HG03280 (cell line): ENCODE data around the gene SLC27A4.
A peak's percentile ranks its signal among the peaks of the same experiment; 100 is the strongest.

ENCODE experiments used
- ATAC-seq: cut with Tn5 transposase; IDR thresholded peaks from one replicate; pipeline ENCODE4 v1.9.1; 2021; ENCODE audit warnings: mild to moderate bottlenecking, moderate library complexity; ENCODE audit not compliant: unreplicated experiment

Gene SLC27A4

GRCh38 chr9:128361986-128362646, 21.8 kb downstream of the SLC27A4 start:
- ATAC-seq: peak; percentile 65

GRCh38 chr9:128362774-128363173, 22.4 kb downstream of the SLC27A4 start:
- ATAC-seq: no peak

DNA sequence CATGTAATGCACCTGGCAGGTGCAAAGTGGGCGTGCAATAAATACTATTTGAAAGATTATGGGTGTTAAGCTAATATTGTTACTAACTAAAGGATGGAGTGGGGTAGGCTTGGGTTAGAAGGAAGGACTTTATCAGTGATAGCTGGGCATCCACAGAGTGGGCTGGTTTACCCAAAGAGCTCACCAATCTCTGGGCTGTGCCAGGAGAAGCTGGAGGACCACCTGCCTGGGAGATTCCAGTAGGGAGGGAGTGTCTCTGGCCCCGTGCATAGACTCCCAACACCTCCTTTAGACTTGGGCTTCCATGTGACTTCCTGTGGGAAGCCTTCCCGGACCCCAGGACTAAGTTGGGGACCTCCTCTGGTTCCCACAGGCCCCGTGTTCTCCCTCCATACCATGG, 25.2 kb downstream of the SLC27A4 start:
- no peak for ATAC-seq

GRCh38 chr9:128369024-128369706, 28.8 kb downstream of the SLC27A4 start:
- no peak for ATAC-seq

GRCh38 chr9:128370367-128370751, 30.0 kb downstream of the SLC27A4 start:
- no peak for ATAC-seq

GRCh38 chr9:128370752-128371629, 30.7 kb downstream of the SLC27A4 start, which contains the start of gene URM1:
Gene URM1, plus strand, starts transcription at chr9:128371374. Its CDS starts 7 bp downstream, at chr9:128371381.
- peak; percentile 96 for ATAC-seq

GRCh38 chr9:128371630-128372117, 31.3 kb downstream of the SLC27A4 start:
- no peak for ATAC-seq

GRCh38 chr9:128372188-128372641, 31.9 kb downstream of the SLC27A4 start:
- ATAC-seq: no peak

GRCh38 chr9:128372784-128373183, 32.5 kb downstream of the SLC27A4 start:
- ATAC-seq: no peak

- no peak for ATAC-seq
Observed at GRCh38 chr9:128374221-128374675, 33.9 kb downstream of the SLC27A4 start.

DNA sequence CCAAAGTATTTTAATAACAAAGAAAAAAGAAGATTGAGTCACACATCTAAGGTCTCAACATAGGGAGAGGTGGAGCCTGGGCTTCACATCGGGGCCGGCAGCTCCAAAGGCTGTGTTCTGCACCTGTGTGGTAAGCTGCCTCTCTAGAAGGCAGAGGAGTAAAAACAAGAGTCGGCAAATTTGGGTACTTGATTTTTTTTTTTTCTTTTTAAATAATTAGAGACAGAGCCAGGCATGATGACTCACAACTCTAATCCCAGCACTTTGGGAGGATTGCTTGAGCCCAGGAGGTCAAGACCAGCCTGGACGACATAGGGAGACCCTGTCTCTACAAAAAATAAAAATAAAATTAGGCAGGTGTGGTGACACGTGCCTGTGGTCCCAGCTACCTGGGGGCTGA, 35.5 kb downstream of the SLC27A4 start:
- no peak for ATAC-seq

DNA sequence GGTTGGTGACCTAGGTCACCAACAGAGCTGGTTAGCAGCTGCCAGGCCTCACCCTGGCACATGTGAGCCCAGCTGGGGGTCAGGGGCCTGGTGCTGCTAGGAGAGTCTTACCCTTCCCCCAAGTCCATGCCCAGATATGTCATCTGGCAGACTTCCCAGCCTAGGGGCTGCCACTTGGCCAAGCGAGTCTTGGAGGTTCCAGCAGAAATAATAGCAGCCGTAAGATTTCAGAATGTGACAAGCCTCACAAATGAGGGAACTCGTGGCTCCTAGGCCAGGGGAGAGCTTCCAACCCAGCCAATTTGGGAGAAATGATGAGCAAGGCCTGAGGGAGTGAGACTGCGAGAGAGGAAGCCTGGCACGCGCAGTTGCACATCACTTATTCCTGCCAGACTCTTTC, 41.9 kb downstream of the SLC27A4 start:
- ATAC-seq: no peak

DNA sequence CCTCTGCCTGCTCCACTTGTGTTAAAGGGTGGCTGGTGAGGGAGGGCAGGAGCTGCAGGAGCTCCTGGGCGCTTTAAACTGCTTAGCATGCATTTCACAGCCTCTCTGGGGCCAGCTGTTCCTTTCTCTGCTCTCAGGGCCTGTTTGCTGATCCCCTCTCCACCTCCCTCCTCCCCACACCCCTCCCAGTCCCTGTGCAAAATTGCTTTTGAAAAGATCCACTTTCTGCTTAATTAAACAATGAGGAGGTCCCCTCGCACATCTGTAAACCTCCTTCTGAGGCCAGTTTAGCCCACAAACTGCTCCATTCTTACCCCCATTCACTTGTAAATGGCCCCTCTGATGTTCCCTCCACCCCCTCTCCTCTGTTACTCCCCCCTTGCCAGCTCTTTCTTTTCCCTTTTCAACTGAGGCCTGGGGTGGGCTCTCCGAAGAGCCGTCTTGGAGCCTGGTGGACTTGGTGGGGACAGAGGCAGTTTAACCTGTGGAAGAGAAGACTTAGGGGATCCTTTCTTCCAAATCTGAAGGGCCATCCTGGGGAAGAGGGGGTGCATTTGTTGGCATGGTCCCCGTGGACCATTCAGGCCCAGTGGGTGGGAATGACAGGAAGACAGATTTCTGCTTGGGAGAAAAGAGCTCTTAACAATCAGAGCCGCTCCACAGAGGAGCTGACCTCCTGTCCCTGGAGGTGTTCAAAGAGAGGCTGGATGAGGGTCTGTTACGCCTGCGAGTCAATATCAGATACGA, 42.9 kb downstream of the SLC27A4 start:
- ATAC-seq: no peak

GRCh38 chr9:128383791-128384190, 43.5 kb downstream of the SLC27A4 start:
- ATAC-seq: no peak

DNA sequence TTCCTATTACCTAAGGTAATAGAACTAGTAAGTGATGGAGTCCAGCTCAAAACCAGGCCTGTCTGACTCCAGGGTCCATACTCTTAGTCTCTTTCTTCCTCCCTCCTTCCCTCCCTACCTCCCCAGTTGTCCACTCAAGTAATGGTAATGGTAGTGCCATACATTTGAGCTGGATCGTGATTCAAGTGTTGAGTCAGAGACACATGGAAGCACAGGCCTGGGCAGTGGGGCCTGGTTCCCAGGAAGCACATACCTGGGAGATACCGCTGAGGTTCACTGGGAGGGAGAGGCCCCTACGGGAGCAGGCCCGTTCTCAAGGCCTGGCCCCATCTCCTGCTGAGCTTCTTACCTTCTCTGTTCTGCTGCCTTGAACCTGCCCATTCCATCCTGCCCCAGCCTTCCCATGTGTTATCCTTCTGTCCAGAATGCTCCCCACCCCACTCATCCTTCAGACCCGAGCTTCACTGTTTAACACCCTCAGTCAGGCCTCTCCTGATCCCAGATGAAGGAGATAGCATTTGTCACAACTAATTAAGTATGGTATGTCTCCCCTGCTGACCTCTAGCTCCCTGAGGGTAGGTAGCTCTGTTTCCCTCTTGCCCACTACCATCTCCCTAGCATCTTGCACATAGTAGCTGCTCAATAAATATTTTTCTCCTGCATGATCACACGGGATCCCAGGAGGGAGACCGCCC, 44.6 kb downstream of the SLC27A4 start:
- no peak for ATAC-seq

DNA sequence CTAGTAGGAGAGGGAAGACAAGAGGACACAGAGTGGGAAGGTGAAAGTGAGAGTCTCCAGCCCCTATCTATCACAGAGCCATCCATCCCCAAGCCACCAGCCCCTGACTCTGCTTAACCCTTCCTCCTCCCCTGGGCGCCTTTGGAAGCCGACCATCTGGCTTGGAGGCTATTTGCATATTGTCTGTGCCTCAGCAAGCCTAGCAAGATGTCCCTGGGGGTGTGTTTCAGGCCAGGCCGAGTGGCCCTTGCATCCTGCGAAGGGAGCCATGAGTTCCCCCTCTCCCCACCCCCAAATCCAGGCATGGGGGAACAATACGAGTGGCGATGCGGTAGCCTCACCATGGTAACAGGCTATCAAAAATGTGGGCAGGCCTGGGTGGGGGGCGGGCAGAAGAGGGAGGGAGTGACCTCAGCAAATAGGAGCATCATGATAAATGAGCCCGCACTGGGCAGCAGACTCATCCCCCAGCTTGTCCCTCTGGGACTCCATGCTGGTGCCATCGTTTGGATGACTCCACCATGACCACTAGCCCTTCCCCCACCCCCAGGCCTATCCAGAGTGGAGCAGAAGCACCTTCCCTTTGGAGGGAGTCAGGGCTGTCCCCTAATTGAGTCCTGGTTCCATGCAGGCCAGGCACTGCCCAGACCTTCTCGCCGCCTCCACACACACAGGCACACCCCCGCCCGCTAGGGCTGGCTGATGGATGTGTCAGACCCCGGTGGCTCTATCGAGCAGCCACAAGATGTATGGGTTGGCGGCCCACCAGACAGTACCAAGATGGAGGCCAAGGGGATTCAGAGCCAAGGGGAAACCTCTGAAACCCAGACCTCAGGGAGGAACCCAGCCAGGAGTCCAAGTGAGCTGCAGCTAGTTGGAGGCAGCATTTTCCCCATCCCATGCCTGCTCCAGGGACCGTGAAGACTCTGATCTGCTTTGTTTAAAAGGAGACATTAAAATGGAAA, 45.5 kb downstream of the SLC27A4 start:
- no peak for ATAC-seq

DNA sequence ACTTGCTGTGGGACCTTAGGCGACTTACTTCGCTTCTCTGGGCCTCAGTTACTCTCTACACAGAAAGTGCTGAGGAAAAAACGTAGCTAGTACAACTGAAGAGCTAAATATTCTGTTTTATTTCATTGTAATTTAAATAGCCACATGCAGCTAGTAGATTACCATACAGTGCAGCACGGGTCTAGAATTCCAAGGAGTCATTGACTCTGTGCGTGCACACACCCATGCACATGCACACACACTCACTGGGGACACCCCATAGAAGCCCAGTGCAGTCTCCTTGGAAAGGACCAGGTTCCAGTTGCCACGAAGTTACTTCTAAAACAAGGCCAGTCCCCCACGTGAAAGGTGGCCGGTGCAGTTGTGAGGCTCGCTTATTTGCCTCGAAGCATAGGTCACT, 47.8 kb downstream of the SLC27A4 start:
- ATAC-seq: no peak

GRCh38 chr9:128389395-128390149, 49.2 kb downstream of the SLC27A4 start:
- no peak for ATAC-seq
